Thyroid gland (tissue), 4 donors: ENCODE measurements around the gene ENTPD6. TPM values are rescaled to one million over a fixed set of nuclear protein-coding genes. Genes with fewer than 3 reads are reported as not detected.

Source experiments
- DNase-seq, 2 donors: peaks; one replicate each; pipeline ENCODE4 v3.0.0-alpha.2; 2019
- H3K27ac ChIP-seq, 3 donors: fragments of 200-600 bp; sonication (generic); 1 replicate in 2 of 3; 2 replicates in 1 of 3; pipeline ENCODE4 v1.5.1; 2016 to 2019; ENCODE audit warnings: mild to moderate bottlenecking in 1 of 3, moderate library complexity in 1 of 3
- H3K27me3 ChIP-seq: fragments of 200-600 bp; sonication (generic); one replicate; pipeline ENCODE4 v1.5.1; 2019
- H3K36me3 ChIP-seq, 2 donors: fragments of 200-600 bp; sonication (generic); one replicate each; pipeline ENCODE4 v1.5.1; 2016 to 2019
- H3K4me1 ChIP-seq, 2 donors: fragments of 200-600 bp; sonication (generic); one replicate each; pipeline ENCODE4 v1.5.1; 2017 to 2019
- H3K4me3 ChIP-seq, 3 donors: fragments of 200-600 bp; sonication (generic); replicated peaks in 1 of 3; 1 replicate in 2 of 3; 2 replicates in 1 of 3; pipeline ENCODE4 v1.5.1; 2016; ENCODE audit warnings: mild to moderate bottlenecking in 1 of 3
- H3K9me3 ChIP-seq: fragments of 200-600 bp; sonication (generic); one replicate; pipeline ENCODE4 v1.5.1; 2017
- CTCF ChIP-seq, 6 experiments: fragments of 200-600 bp in 3 of 6; fragments of 450-650 bp in 3 of 6; sonication (generic) in 3 of 6; IDR thresholded peaks; one replicate each; pipeline ENCODE4 v1.5.1; 2016 to 2019; ENCODE audit warnings: antibody characterized with exemption in 6 of 6, mild to moderate bottlenecking in 2 of 6, inconsistent platforms in 1 of 6, moderate library complexity in 1 of 6
- POLR2A ChIP-seq, 2 donors: fragments of 450-650 bp; IDR thresholded peaks; one replicate each; pipeline ENCODE4 v1.6.1; 2017; ENCODE audit warnings: antibody characterized with exemption in 2 of 2, mild to moderate bottlenecking in 2 of 2, moderate library complexity in 1 of 2
- WGBS, 2 donors: methylation state at CpG; one replicate each; pipeline ENCODE4 v1.1.5; 2017; 5-methylcytosine and 5-hydroxymethylcytosine counted together
- intact Hi-C: fragments of 100-400 bp; cut with DNase I; formaldehyde crosslinking; loops from one replicate; pipeline ENCODE4 v1.15.1; 2023
- total RNA-seq, 4 donors: library from RNA; depleted of rRNA; stranded (reverse); fragments of >200 nt; gene quantifications; one replicate each; pipeline ENCODE4 v1.2.3, GENCODE V29; 2016

The ENTPD6 gene
- total RNA-seq, 4 donors from 2014 or later = 51.6 to 75.6 (median 64.9) TPM

GRCh38 chr20:25215521-25215920 lies 20.0 kb downstream of the ENTPD6 start:
- intact Hi-C loops = no loop called here
- H3K27me3 ChIP-seq = no peaks in the 10 kb centered on the region
- peaks cover 33 to 62% of the 10 kb centered on the region in 2 donors for H3K36me3 ChIP-seq
- WGBS, 2 donors = 93 to 98% methylated on average over 10 of the region's 10 CpGs
- peaks cover 4 to 7% of the 10 kb centered on the region in 2 donors for H3K4me1 ChIP-seq
- no peak overlapping the region for H3K27ac ChIP-seq
- TF ChIP-seq POLR2A (IDR thresholded peaks at IDR 0.05) = no peak
- no peak for TF ChIP-seq CTCF (IDR thresholded peaks at IDR 0.05)
- no peaks in the 10 kb centered on the region for H3K9me3 ChIP-seq
- H3K4me3 ChIP-seq = no peak overlapping the region
- no peak for DNase-seq

GRCh38 chr20:25216199-25216945 lies 20.9 kb downstream of the ENTPD6 start:
- no peak for DNase-seq
- intact Hi-C loops = no loop called here
- TF ChIP-seq CTCF (IDR thresholded peaks at IDR 0.05) (no peak), POLR2A (IDR thresholded peaks at IDR 0.05) (no peak)
- no peaks in the 10 kb centered on the region for H3K9me3 ChIP-seq
- WGBS, 2 donors = 91 to 94% methylated on average over 16 of the region's 16 CpGs
- H3K36me3 ChIP-seq = peaks cover 31 to 57% of the 10 kb centered on the region in 2 donors
- peaks cover 8 to 13% of the 10 kb centered on the region in 2 donors for H3K4me1 ChIP-seq
- no peak overlapping the region for H3K4me3 ChIP-seq
- no peak overlapping the region for H3K27ac ChIP-seq
- no peaks in the 10 kb centered on the region for H3K27me3 ChIP-seq

GRCh38 chr20:25217161-25218108 lies 21.9 kb downstream of the ENTPD6 start:
- Histone ChIP-seq H3K9me3 (no peaks in the 10 kb centered on the region), H3K4me3 (no peak overlapping the region), H3K27ac (no peak overlapping the region), H3K27me3 (no peaks in the 10 kb centered on the region), H3K4me1 (peaks cover 8 to 13% of the 10 kb centered on the region in 2 donors), H3K36me3 (peaks cover 28 to 49% of the 10 kb centered on the region in 2 donors)
- no peak for TF ChIP-seq CTCF (IDR thresholded peaks at IDR 0.05)
- no peak for TF ChIP-seq POLR2A (IDR thresholded peaks at IDR 0.05)
- no peak for DNase-seq
- 93 to 94% methylated on average over 21 of the region's 21 CpGs for WGBS, 2 donors
- intact Hi-C loops = no loop called here

- Histone ChIP-seq H3K9me3 (no peaks in the 10 kb centered on the region), H3K4me3 (no peak overlapping the region), H3K27me3 (no peaks in the 10 kb centered on the region), H3K4me1 (peaks cover 8 to 13% of the 10 kb centered on the region in 2 donors), H3K27ac (no peak overlapping the region), H3K36me3 (peaks cover 27 to 49% of the 10 kb centered on the region in 2 donors)
- intact Hi-C loops = no loop called here
- TF ChIP-seq POLR2A (IDR thresholded peaks at IDR 0.05) = no peak
- no peak for TF ChIP-seq CTCF (IDR thresholded peaks at IDR 0.05)
- DNase-seq = no peak
- WGBS, 2 donors = 76 to 86% methylated on average over 7 to 8 of the region's 8 CpGs
Measured at GRCh38 chr20:25218109-25218486, 22.6 kb downstream of the ENTPD6 start.
